Testis (tissue), 3 donors: ENCODE data around the gene FSTL4. TPM values are rescaled to one million over a fixed set of nuclear protein-coding genes. Genes with fewer than 3 reads are reported as not detected.

Experiments used
- DNase-seq: peaks from one replicate; pipeline ENCODE4 v3.0.0-alpha.2; 2019
- H3K27ac ChIP-seq, 2 donors: fragments of 200-600 bp; sonication (generic); one replicate each; pipeline ENCODE4 v1.5.1; 2019
- H3K27me3 ChIP-seq: fragments of 200-600 bp; sonication (generic); one replicate; pipeline ENCODE4 v1.5.1; 2019
- H3K36me3 ChIP-seq: fragments of 200-600 bp; sonication (generic); one replicate; pipeline ENCODE4 v1.5.1; 2017; ENCODE audit warnings: low read depth; ENCODE audit errors: missing control alignments
- H3K4me1 ChIP-seq: fragments of 200-600 bp; sonication (generic); one replicate; pipeline ENCODE4 v1.5.1; 2019
- H3K4me3 ChIP-seq, 2 donors: fragments of 200-600 bp; sonication (generic); one replicate each; pipeline ENCODE4 v1.5.1; 2017 to 2019
- H3K9me3 ChIP-seq: fragments of 200-600 bp; sonication (generic); one replicate; pipeline ENCODE4 v1.5.1; 2017
- CTCF ChIP-seq, 3 experiments: fragments of 450-650 bp in 2 of 3; fragments of 200-600 bp in 1 of 3; sonication (generic) in 1 of 3; IDR thresholded peaks; one replicate each; pipeline ENCODE4 v1.5.1; 2016 to 2019; ENCODE audit warnings: antibody characterized with exemption in 3 of 3, mild to moderate bottlenecking in 2 of 3, moderate library complexity in 1 of 3
- POLR2A ChIP-seq: fragments of 450-650 bp; IDR thresholded peaks from one replicate; pipeline ENCODE4 v1.6.1; 2017; ENCODE audit warnings: antibody characterized with exemption, mild to moderate bottlenecking, moderate library complexity
- WGBS, 2 donors: methylation state at CpG; one replicate each; pipeline ENCODE4 v1.1.5; 2018; 5-methylcytosine and 5-hydroxymethylcytosine counted together
- intact Hi-C: fragments of 100-400 bp; cut with DNase I; formaldehyde crosslinking; loops from one replicate; pipeline ENCODE4 v1.15.1; 2023; ENCODE audit warnings: low total_unique reads
- polyA plus RNA-seq: library from polyadenylated mRNA; stranded (reverse); fragments of 350-450 nt; fragmentation: Illumina TruSeq; extraction: RNeasy Lipid Tissue Mini Kit (QIAGEN cat#74804); gene quantifications from one replicate; pipeline ENCODE4 v1.2.3, GENCODE V29; 2014; ENCODE audit warnings: low read depth, low replicate concordance; ENCODE audit not compliant: insufficient read depth
- total RNA-seq, 2 donors: library from RNA; depleted of rRNA; stranded (reverse); fragments of >200 nt; gene quantifications; one replicate each; pipeline ENCODE4 v1.2.3, GENCODE V29; 2016

FSTL4 gene
- total and polyA plus RNA-seq, 3 donors from 2014 or later = 7.1 to 8.6 (median 7.4) TPM

- Histone ChIP-seq H3K4me3 (no peak overlapping the region), H3K27ac (no peak overlapping the region), H3K36me3 (no peaks in the 10 kb centered on the region), H3K9me3 (no peaks in the 10 kb centered on the region), H3K4me1 (peaks cover 3% of the 10 kb centered on the region), H3K27me3 (no peaks in the 10 kb centered on the region)
- intact Hi-C loops = no loop called here
- WGBS, 2 donors = 91 to 93% methylated on average over 11 to 12 of the region's 12 CpGs
- no peak for DNase-seq
- no peak for TF ChIP-seq CTCF (IDR thresholded peaks at IDR 0.05)
- TF ChIP-seq POLR2A = no peak
These were observed 209.6 kb downstream of the FSTL4 start for GRCh38 chr5:133402775-133403174.

- TF ChIP-seq POLR2A (no peak), CTCF (IDR thresholded peaks at IDR 0.05) (no peak)
- Histone ChIP-seq H3K27ac (no peak overlapping the region), H3K9me3 (no peaks in the 10 kb centered on the region), H3K36me3 (no peaks in the 10 kb centered on the region), H3K4me1 (peaks cover 12% of the 10 kb centered on the region), H3K27me3 (no peaks in the 10 kb centered on the region), H3K4me3 (no peak overlapping the region)
- WGBS, 2 donors = 86 to 87% methylated on average over 9 of the region's 9 CpGs
- no peak for DNase-seq
- intact Hi-C loops = no loop called here
These were observed 210.5 kb downstream of the FSTL4 start for GRCh38 chr5:133401731-133402347.

- no peak overlapping the region for H3K27ac ChIP-seq
- 86 to 87% methylated on average over 7 to 10 of the region's 10 CpGs for WGBS, 2 donors
- intact Hi-C loops = no loop called here
These were observed 211.4 kb downstream of the FSTL4 start for GRCh38 chr5:133400831-133401351.

GRCh38 chr5:133400120-133400519, 212.2 kb downstream of the FSTL4 start:
- Histone ChIP-seq H3K4me1 (peaks cover 22% of the 10 kb centered on the region), H3K9me3 (no peaks in the 10 kb centered on the region), H3K27me3 (no peaks in the 10 kb centered on the region), H3K36me3 (no peaks in the 10 kb centered on the region), H3K27ac (no peak overlapping the region), H3K4me3 (no peak overlapping the region)
- intact Hi-C loops = no loop called here
- DNase-seq = no peak
- TF ChIP-seq POLR2A (no peak), CTCF (IDR thresholded peaks at IDR 0.05) (no peak)
- WGBS, 2 donors = 92 to 95% methylated on average over 3 of the region's 3 CpGs

More at GRCh38 chr5:133400831-133401351, 211.4 kb downstream of the FSTL4 start:
- no peak for DNase-seq
- Histone ChIP-seq H3K4me3 (no peak overlapping the region), H3K36me3 (no peaks in the 10 kb centered on the region), H3K27me3 (no peaks in the 10 kb centered on the region), H3K4me1 (peaks cover 22% of the 10 kb centered on the region), H3K9me3 (no peaks in the 10 kb centered on the region)
- no peak for TF ChIP-seq POLR2A
- TF ChIP-seq CTCF (IDR thresholded peaks at IDR 0.05) = no peak
